ENCODE measurements around the gene POLR2L. TPM values are rescaled to one million over a fixed set of nuclear protein-coding genes. Genes with fewer than 3 reads are reported as not detected.

The POLR2L gene
- total RNA-seq, 1 donor from 2014 or later, result 83.9 TPM

DNA sequence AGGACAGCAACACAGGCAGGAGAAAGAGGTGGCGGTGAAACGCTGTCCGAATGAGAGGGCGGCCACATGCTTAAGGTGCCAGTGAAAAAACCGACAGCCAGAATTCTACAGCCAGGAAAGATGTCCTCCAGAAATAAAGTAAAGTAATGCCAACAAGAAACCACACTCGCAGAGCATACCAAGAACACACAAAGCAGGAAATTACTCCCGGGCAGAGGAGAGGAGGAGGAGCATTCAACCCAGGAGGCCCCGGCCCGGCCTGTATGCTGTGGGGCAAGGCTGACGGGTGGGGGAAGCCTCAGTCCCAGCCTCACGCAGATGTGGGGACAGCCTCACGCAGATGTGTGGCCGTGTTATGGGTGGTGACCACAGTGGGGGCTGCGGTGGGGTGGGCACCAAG, 40.3 kb upstream of the POLR2L start:
- Mint-ChIP-seq H3K4me1 (no peaks in the 10 kb centered on the region), H3K9me3 (no peaks in the 10 kb centered on the region), H3K27me3 (no peaks in the 10 kb centered on the region), H3K36me3 (ENCODE audit: low read depth) (peaks cover 47% of the 10 kb centered on the region), H3K27ac (no peak overlapping the region), H3K4me3 (no peak overlapping the region)
- DNase-seq (no peak), ATAC-seq (ENCODE audit: low read depth) (no peak)
- intact Hi-C loops (cut with micrococcal nuclease), result no loop called here
- ChIA-PET POLR2A (no interaction called here), CTCF (no interaction called here)
- TF ChIP-seq, protein P1, sequence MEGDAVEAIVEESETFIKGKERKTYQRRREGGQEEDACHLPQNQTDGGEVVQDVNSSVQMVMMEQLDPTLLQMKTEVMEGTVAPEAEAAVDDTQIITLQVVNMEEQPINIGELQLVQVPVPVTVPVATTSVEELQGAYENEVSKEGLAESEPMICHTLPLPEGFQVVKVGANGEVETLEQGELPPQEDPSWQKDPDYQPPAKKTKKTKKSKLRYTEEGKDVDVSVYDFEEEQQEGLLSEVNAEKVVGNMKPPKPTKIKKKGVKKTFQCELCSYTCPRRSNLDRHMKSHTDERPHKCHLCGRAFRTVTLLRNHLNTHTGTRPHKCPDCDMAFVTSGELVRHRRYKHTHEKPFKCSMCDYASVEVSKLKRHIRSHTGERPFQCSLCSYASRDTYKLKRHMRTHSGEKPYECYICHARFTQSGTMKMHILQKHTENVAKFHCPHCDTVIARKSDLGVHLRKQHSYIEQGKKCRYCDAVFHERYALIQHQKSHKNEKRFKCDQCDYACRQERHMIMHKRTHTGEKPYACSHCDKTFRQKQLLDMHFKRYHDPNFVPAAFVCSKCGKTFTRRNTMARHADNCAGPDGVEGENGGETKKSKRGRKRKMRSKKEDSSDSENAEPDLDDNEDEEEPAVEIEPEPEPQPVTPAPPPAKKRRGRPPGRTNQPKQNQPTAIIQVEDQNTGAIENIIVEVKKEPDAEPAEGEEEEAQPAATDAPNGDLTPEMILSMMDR (IDR thresholded peaks at IDR 0.05), result no peak

DNA sequence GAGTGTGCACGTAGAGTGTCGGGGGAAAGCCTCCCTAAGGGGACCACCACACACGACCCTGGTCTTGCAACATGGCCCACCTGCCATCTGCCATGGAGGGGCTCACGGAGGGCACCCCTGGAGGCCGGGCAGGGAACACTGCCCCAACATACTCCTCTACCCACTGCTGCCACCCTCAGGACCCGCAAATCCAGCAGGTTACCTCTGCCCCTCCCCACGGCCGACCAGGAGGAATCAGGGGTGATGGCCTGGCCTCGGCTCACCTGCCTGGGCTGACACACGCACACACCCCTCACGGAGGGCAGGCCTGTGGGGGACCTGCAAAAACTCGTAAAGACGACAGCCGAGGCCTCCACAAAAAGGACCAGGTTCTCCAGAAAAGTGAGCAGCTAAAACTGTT, 38.1 kb upstream of the POLR2L start:
- intact Hi-C loops (cut with micrococcal nuclease), result no loop called here
- no peaks in the 10 kb centered on the region for H3K9me3 Mint-ChIP-seq
- no peaks in the 10 kb centered on the region for H3K27me3 Mint-ChIP-seq
- no peak for DNase-seq
- H3K4me3 Mint-ChIP-seq, result no peak overlapping the region
- H3K27ac Mint-ChIP-seq, result no peak overlapping the region
- ChIA-PET POLR2A (no interaction called here), CTCF (no interaction called here)
- no peak for ATAC-seq (ENCODE audit: low read depth)
- TF ChIP-seq, protein P1 (IDR thresholded peaks at IDR 0.05), result no peak
- H3K4me1 Mint-ChIP-seq, result no peaks in the 10 kb centered on the region
- H3K36me3 Mint-ChIP-seq (ENCODE audit: low read depth), result peaks cover 43% of the 10 kb centered on the region

DNA sequence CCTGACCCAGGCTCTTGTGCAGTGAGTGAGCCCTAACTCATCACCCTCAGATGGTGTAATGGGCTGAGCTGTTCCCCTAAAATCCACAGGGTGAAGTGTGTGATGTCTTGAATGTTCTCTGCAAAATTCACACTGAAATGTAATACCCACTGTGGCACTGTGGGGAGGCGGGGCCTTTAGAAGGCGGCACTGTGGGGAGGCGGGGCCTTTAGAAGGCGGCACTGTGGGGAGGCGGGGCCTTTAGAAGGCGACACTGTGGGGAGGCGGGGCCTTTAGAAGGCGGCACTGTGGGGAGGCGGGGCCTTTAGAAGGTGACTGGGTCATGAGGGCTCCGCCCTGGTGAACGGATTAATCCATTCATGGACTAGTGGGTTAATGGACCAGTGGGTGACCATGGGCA, 35.2 kb upstream of the POLR2L start:
- CTCF ChIA-PET, result no interaction called here
- ATAC-seq (ENCODE audit: low read depth), result no peak

DNA sequence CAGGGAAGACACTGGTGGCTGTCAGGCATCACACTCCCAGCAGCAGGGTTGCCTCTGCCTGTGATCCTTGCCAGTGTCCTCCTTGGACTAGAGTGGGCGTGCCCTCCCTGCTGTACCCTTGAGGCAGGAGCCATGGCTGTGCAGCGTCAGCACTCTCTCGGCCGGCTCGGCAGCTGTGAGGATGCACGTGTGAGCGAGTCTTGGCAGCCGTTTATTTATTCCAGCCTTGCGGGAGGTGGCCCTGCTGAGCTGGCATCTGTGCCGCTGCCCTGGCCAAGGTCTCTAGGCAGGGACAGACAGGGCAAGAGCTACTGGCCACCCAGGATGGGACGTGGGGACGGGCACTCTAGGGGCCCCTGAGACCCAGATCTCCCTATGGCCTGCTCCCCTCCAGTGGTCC, 34.2 kb upstream of the POLR2L start:
- intact Hi-C loops (cut with micrococcal nuclease), result no loop called here
- H3K4me3 Mint-ChIP-seq, result no peak overlapping the region
- no peaks in the 10 kb centered on the region for H3K4me1 Mint-ChIP-seq
- H3K27me3 Mint-ChIP-seq, result no peaks in the 10 kb centered on the region
- no peak overlapping the region for H3K27ac Mint-ChIP-seq
- no peaks in the 10 kb centered on the region for H3K9me3 Mint-ChIP-seq
- CTCF ChIA-PET, result no interaction called here
- DNase-seq (no peak), ATAC-seq (ENCODE audit: low read depth) (no peak)
- TF ChIP-seq, protein P1 (IDR thresholded peaks at IDR 0.05), result no peak
- POLR2A ChIA-PET, result interaction anchor here (0.5 kb wide), 1 partner anchor 44 kb away, joined by 4 read pairs; no protein-coding TSS in a partner anchor
- peaks cover 36% of the 10 kb centered on the region for H3K36me3 Mint-ChIP-seq (ENCODE audit: low read depth)

More for the DNA sequence above, 35.2 kb upstream of the POLR2L start:
- H3K4me3 Mint-ChIP-seq, result no peak overlapping the region
- POLR2A ChIA-PET, result no interaction called here
- H3K36me3 Mint-ChIP-seq (ENCODE audit: low read depth), result peaks cover 45% of the 10 kb centered on the region
- DNase-seq, result no peak
- intact Hi-C loops (cut with micrococcal nuclease), result no loop called here
- TF ChIP-seq, protein P1 (IDR thresholded peaks at IDR 0.05), result no peak
- no peaks in the 10 kb centered on the region for H3K9me3 Mint-ChIP-seq
- no peak overlapping the region for H3K27ac Mint-ChIP-seq
- H3K27me3 Mint-ChIP-seq, result no peaks in the 10 kb centered on the region
- no peaks in the 10 kb centered on the region for H3K4me1 Mint-ChIP-seq

DNA sequence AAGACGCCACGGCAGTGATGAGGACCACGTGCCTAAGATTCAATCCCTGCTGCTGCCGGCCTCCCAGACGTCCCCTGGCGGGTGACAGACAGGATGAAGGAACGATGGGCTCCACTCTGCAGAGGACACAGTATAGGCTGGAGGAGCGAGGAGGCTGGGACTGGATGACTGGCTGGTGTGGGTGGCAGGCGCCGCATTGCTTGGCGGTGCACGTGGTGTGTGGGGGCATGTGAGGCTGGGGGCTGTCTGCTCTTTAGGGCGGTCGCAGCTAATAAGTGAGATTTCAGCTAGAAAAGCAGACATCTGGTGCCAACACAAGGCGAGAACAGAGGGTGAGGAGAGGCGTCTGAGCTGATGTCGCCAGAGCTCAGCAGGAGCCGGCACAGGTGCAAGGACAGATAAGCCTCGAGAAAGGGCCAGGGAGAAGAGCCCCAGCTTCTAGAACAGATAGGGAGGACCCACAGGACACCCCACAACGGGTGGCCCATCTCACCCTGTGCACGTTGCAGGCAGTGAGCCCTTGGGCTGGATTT, 33.5 kb upstream of the POLR2L start:
- Mint-ChIP-seq H3K4me3 (no peak overlapping the region), H3K27ac (no peak overlapping the region), H3K4me1 (no peaks in the 10 kb centered on the region), H3K27me3 (no peaks in the 10 kb centered on the region), H3K36me3 (ENCODE audit: low read depth) (peaks cover 33% of the 10 kb centered on the region), H3K9me3 (no peaks in the 10 kb centered on the region)
- intact Hi-C loops (cut with micrococcal nuclease), result no loop called here
- TF ChIP-seq, protein P1 (IDR thresholded peaks at IDR 0.05), result no peak
- CTCF ChIA-PET, result no interaction called here
- DNase-seq, result no peak
- no peak for ATAC-seq (ENCODE audit: low read depth)
- POLR2A ChIA-PET, result no interaction called here
